Coronary artery (tissue), 2 donors: ENCODE results near the gene COL27A1.

Experiments used
- DNase-seq: peaks from one replicate; pipeline ENCODE4 v3.0.0-alpha.2; 2017; ENCODE audit warnings: low spot score
- H3K27ac ChIP-seq, 2 donors: fragments of 200-600 bp; sonication (generic); one replicate each; pipeline ENCODE4 v1.5.1; 2016 to 2019
- H3K4me3 ChIP-seq: fragments of 200-600 bp; sonication (generic); 2 replicates; pipeline ENCODE4 v1.5.1; 2016; ENCODE audit warnings: mild to moderate bottlenecking, moderate library complexity
- CTCF ChIP-seq: fragments of 200-600 bp; sonication (generic); IDR thresholded peaks from one replicate; pipeline ENCODE4 v1.5.1; 2019; ENCODE audit warnings: antibody characterized with exemption

COL27A1 gene

GRCh38 chr9:114259798-114260523 is 104.6 kb downstream of the COL27A1 start:
- DNase-seq, result no peak
- no peak overlapping the region for H3K4me3 ChIP-seq
- no peak overlapping the region for H3K27ac ChIP-seq
- no peak for TF ChIP-seq CTCF

GRCh38 chr9:114261026-114261425 is 105.7 kb downstream of the COL27A1 start:
- no peak overlapping the region for H3K27ac ChIP-seq

GRCh38 chr9:114261987-114262386 is 106.7 kb downstream of the COL27A1 start:
- H3K27ac ChIP-seq, result no peak overlapping the region
- TF ChIP-seq CTCF, result no peak
- DNase-seq, result no peak

More at GRCh38 chr9:114261026-114261425, 105.7 kb downstream of the COL27A1 start:
- H3K4me3 ChIP-seq, result no peak overlapping the region
- no peak for DNase-seq
- no peak for TF ChIP-seq CTCF

GRCh38 chr9:114263853-114264510 is 108.6 kb downstream of the COL27A1 start:
- no peak overlapping the region for H3K27ac ChIP-seq
- no peak for DNase-seq
- no peak for TF ChIP-seq CTCF
- no peak overlapping the region for H3K4me3 ChIP-seq

More at GRCh38 chr9:114261987-114262386, 106.7 kb downstream of the COL27A1 start:
- H3K4me3 ChIP-seq, result no peak overlapping the region

- no peak overlapping the region for H3K4me3 ChIP-seq
- TF ChIP-seq CTCF, result no peak
Observed at GRCh38 chr9:114264806-114265550, 109.6 kb downstream of the COL27A1 start.

GRCh38 chr9:114266969-114267368 is 111.6 kb downstream of the COL27A1 start:
- TF ChIP-seq CTCF, result no peak
- DNase-seq, result no peak
- Histone ChIP-seq H3K27ac (no peak overlapping the region), H3K4me3 (no peak overlapping the region)

More at GRCh38 chr9:114264806-114265550, 109.6 kb downstream of the COL27A1 start:
- H3K27ac ChIP-seq, result no peak overlapping the region
- DNase-seq, result no peak
